AG10803 (cell line): ENCODE data around the gene SLC25A33.

Source experiments
- DNase-seq: peaks from one replicate; pipeline ENCODE4 v3.0.0; 2010; ENCODE audit warnings: low read depth
- H3K4me3 ChIP-seq: 2 replicates; pipeline ENCODE4 v1.5.1; 2011; ENCODE audit warnings: mild to moderate bottlenecking, low read length, control low read depth
- TF ChIP-seq, protein P1 (sequence below): conservative IDR thresholded peaks from 2 replicates; pipeline ENCODE4 v1.5.1; 2011; ENCODE audit warnings: mild to moderate bottlenecking, low read length, control low read depth, inconsistent platforms

The SLC25A33 gene

GRCh38 chr1:9539829-9540550, 725 bp downstream of the SLC25A33 start:
- peak overlapping the region; percentile 79 for H3K4me3 ChIP-seq
- TF ChIP-seq, protein P1, sequence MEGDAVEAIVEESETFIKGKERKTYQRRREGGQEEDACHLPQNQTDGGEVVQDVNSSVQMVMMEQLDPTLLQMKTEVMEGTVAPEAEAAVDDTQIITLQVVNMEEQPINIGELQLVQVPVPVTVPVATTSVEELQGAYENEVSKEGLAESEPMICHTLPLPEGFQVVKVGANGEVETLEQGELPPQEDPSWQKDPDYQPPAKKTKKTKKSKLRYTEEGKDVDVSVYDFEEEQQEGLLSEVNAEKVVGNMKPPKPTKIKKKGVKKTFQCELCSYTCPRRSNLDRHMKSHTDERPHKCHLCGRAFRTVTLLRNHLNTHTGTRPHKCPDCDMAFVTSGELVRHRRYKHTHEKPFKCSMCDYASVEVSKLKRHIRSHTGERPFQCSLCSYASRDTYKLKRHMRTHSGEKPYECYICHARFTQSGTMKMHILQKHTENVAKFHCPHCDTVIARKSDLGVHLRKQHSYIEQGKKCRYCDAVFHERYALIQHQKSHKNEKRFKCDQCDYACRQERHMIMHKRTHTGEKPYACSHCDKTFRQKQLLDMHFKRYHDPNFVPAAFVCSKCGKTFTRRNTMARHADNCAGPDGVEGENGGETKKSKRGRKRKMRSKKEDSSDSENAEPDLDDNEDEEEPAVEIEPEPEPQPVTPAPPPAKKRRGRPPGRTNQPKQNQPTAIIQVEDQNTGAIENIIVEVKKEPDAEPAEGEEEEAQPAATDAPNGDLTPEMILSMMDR, result no peak
- DNase-seq, result peak; percentile 46

- TF ChIP-seq, protein P1, result no peak
- peak; percentile 36 for DNase-seq
- no peak overlapping the region for H3K4me3 ChIP-seq
Measured at GRCh38 chr1:9542430-9542829, 3.2 kb downstream of the SLC25A33 start.

DNA sequence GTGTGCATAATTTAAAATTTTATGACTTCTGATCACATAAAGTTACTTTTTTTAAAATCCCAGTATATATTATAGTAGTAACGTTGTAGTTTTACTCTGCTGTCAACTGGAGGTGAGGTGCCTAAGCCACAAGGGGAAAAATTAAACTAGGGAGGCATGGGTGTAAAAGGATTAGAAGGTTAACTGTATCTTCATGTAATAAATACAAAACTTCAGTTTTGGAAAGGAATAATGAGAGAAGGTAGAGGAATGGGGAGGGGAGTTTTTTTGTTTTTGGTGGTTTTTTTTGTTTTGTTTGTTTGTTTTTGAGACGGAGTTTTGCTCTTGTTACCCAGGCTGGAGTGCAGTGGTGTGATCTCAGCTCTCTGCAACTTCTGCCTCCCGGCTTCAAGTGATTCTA, 5.7 kb downstream of the SLC25A33 start:
- TF ChIP-seq, protein P1, result no peak
- DNase-seq, result no peak
- no peak overlapping the region for H3K4me3 ChIP-seq

DNA sequence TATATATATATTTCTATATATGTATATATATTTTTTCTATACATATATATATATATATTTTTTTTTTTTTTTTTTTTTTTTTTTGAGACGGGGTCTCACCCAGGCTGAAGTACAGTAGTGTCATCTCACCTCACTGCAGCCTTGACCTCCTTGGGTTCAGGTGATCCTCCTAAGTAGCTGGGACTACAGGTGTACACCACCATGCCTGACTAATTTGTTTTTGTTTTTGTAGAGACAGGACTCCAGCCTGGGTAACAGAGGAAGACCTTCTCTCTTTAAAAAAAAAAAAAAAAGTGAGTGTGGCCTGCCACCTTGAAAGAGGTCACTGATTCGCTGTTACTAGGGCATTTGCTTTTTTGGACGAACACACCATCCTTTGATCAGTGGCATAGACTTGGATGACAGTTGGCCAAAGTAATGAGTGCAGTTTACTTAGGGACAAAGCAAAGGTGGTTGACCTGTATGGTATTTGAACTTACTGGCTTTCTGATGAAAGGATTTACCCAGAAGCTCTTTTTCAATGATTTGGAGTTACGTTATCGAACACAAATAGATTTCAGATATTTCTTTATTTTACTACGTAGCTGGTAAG, 10.8 kb downstream of the SLC25A33 start:
- no peak overlapping the region for H3K4me3 ChIP-seq
- TF ChIP-seq, protein P1, result no peak
- no peak for DNase-seq

- no peak overlapping the region for H3K4me3 ChIP-seq
- TF ChIP-seq, protein P1, result no peak
- DNase-seq, result no peak
Measured at GRCh38 chr1:9551984-9552383, 12.7 kb downstream of the SLC25A33 start.

DNA sequence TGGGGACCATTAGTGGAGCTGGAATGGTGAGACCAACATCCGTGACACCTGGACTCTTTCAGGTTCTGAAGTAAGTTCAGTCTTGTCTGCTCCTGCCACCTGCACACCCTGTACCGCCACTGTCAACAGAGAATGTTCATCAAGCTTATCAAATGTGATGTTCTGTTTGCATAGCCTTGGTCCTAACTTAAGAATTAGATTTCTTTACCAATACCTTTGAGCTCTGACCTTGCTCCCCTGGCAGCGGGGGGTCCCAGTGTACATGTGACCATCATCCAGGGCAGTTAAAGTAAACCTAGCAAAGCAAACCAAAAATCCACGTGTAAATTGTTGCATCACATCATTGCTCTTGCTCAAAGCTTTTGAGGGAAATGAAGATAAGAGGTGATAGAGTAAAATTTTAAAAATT, 14.5 kb downstream of the SLC25A33 start:
- H3K4me3 ChIP-seq, result no peak overlapping the region
- no peak for DNase-seq
- TF ChIP-seq, protein P1, result no peak

DNA sequence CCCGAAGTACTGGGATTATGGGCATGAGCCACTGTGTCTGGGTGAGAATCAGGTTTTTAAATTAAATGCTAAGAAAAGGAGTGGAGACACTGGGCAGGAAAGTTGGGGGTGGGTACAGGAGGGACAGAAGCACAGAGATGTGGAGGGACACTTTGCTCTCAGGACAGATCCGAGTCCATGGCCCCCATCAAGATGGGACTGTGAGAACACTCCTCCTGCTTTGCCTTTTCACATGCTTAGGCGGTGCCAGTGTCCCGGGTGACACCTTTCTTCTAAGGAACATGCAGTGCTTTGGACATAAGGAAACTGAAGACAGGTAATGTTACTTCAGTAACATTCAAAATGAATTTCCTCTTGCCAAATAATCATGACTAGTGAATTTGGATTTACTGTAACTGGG, 16.7 kb downstream of the SLC25A33 start:
- no peak overlapping the region for H3K4me3 ChIP-seq
- TF ChIP-seq, protein P1, result no peak
- DNase-seq, result no peak
